Stimulated activated naive B cell treated with anti-CD40 and anti-IgM and Interleukin-4, amounts not matched to agents 10 μg/mL and 1 μg/mL and 100 μg/mL, for 72 hours (primary cell): ENCODE results near the gene TRPT1.
A peak's percentile ranks its signal among the peaks of the same experiment; 100 is the strongest.

Experiments used
- ATAC-seq, 2 donors: fragments of 150-1000 bp; cut with Tn5 transposase; replicated peaks; 2 replicates each; pipeline ENCODE4 v1.10.0; 2021; ENCODE audit warnings: moderate library complexity in 1 of 2
- DNase-seq: peaks from one replicate; pipeline ENCODE4 v3.0.0; 2021
- H3K27ac Mint-ChIP-seq: one replicate; pipeline ENCODE4 v1.8.0; 2022; ENCODE audit warnings: mild to moderate bottlenecking, mixed read lengths
- H3K27me3 Mint-ChIP-seq, 2 donors: one replicate each; pipeline ENCODE4 v1.8.0; 2022; ENCODE audit warnings: mixed read lengths in 2 of 2
- H3K36me3 Mint-ChIP-seq, 2 donors: one replicate each; pipeline ENCODE4 v1.8.0; 2022; ENCODE audit warnings: mixed read lengths in 2 of 2, mild to moderate bottlenecking in 1 of 2
- H3K4me1 Mint-ChIP-seq, 2 donors: one replicate each; pipeline ENCODE4 v1.8.0; 2022; ENCODE audit warnings: mixed read lengths in 2 of 2, mild to moderate bottlenecking in 1 of 2
- H3K4me3 Mint-ChIP-seq, 2 donors: one replicate each; pipeline ENCODE4 v1.8.0; 2022; ENCODE audit warnings: mild to moderate bottlenecking in 2 of 2, mixed read lengths in 2 of 2, moderate library complexity in 1 of 2
- H3K9me3 Mint-ChIP-seq, 2 donors: one replicate each; pipeline ENCODE4 v1.8.0; 2022; ENCODE audit warnings: mixed read lengths in 2 of 2, mild to moderate bottlenecking in 1 of 2

TRPT1 gene

DNA sequence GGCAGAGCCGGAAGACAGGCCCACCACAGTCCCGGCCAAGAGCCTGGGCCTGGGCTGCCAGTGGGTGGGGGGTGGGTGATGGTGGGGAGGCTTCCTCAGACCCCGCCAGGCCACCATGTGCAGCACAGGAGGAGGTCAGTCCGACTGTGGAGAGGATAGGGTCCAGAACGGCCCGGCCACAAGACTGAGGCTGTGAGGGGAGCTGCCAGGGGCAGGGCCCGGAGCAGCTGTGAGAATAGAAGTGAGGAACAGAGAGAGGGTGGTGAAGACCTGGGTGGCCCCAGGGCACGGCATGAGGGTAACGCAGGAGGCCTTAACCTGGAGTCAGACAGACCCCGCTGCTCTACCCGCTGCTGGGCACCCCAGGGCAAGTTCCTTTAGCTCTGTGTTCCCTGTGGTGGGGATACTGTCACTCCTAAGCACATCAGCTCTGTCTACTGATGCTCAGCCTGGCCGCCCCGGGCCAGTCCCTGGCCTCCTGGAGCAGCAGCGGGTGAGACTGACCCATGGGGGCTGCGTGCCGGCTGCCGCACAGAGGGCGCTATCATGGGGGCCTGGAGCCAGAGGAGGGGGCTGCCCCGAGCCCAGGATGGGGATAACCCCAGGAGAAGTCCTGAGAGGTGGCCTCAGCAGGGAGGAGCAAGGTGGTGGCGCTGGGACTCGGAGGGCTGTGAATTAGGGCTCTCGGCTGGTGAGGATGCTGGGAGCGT, 17.7 kb downstream of the TRPT1 start:
- Mint-ChIP-seq H3K4me1 (peaks cover 53 to 92% of the 10 kb centered on the region in 2 donors), H3K27me3 (no peaks in the 10 kb centered on the region), H3K27ac (peak overlapping the region; percentile 98), H3K9me3 (no peaks in the 10 kb centered on the region), H3K4me3 (peak overlapping the region; percentile 92 to 95), H3K36me3 (peaks cover 71 to 84% of the 10 kb centered on the region in 2 donors)
- ATAC-seq (peak in 1 of 2 donors; percentile 8), DNase-seq (no peak)

DNA sequence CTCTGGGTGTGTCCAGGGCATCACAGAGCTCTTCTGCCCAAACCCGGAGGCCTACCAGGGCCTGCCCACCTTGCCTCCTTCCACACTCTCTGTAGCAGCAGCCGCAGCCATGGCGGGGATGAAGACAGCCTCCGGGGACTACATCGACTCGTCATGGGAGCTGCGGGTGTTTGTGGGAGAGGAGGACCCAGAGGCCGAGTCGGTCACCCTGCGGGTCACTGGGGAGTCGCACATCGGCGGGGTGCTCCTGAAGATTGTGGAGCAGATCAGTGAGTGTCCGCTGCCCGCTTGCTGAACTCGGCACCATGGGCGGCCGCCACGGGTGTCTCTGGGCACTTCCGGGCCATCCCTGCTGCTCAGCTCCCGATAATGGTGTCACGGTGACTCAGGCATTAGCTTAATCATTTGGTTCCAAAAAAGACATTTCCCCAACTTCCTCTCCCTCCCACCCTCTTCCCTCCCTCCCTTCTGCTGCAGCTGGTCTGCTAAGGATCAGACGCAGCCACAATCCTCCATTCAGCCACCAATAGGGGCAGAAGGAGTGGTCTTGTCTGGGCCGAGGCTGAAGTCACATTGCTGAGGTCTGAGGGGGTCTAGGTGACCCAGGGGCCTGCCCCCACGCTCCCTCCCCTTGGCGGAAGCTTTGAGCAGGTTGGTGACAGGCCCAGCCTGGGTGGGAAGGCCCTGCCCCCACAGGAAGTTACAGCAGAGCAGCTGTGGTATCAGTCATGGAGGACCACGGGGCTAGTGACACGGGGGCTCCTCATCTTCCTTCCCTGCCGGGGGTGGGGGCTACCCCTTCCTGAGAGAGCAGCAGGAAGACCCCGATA, 18.5 kb downstream of the TRPT1 start:
- H3K36me3 Mint-ChIP-seq: peaks cover 71 to 85% of the 10 kb centered on the region in 2 donors
- no peaks in the 10 kb centered on the region for H3K27me3 Mint-ChIP-seq
- peak overlapping the region; percentile 92 to 95 for H3K4me3 Mint-ChIP-seq
- ATAC-seq (peak; percentile 75 to 81), DNase-seq (peak; percentile 77)
- H3K4me1 Mint-ChIP-seq: peaks cover 53 to 88% of the 10 kb centered on the region in 2 donors
- peak overlapping the region; percentile 98 for H3K27ac Mint-ChIP-seq
- no peaks in the 10 kb centered on the region for H3K9me3 Mint-ChIP-seq

DNA sequence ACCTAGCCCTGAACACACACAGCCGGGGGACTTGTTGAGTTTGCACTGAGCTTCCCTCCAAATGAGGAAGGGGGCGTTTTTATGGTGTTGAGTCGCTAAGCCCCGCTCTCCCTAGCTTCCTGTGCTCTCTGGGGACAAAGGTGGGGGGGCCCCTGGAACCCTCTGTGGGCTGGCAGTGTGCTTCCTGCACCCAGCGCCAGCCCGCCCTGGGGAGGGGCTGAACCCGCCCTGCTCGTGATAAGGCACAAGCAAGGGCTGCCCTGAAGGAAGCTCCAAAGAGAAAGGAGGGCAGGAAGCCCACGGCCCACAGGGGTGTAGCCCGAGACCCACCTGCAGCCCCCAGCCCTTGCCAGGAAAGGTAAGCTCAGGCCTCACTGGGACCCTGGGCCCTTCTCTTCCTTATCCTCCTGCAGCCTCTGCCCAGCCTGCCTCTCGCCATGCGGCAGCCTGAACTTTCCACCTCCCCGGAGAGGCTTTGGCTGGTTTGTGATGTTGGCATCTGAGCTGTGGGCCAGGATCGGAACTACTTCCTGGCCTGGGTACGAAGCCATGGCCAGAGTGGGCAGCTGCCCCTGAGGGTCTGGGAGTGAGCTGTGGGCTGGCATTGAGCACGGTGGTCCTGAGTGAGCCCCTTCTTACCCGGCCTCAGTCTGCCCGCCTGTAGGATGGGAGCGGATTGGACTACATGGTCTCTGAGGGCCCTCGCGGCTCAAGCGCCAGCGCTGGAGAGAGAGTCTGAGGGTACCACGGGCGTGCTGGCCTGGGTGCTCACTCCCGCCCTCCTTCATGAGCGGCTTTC, 19.3 kb downstream of the TRPT1 start, which contains the start of gene FERMT3:
Gene FERMT3, plus strand, starts transcription at position 265 of the 799 bp plus-strand sequence. CDS start 644 bp downstream, outside the sequence.
- Mint-ChIP-seq H3K4me1 (peaks cover 45 to 81% of the 10 kb centered on the region in 2 donors), H3K36me3 (peaks cover 63 to 82% of the 10 kb centered on the region in 2 donors), H3K9me3 (no peaks in the 10 kb centered on the region), H3K27me3 (no peaks in the 10 kb centered on the region), H3K27ac (peak within 1 kb of the TSS; percentile 98), H3K4me3 (peak within 1 kb of the TSS; percentile 92 to 95)
- peak; percentile 79 for DNase-seq
- peak; percentile 69 to 70 for ATAC-seq

DNA sequence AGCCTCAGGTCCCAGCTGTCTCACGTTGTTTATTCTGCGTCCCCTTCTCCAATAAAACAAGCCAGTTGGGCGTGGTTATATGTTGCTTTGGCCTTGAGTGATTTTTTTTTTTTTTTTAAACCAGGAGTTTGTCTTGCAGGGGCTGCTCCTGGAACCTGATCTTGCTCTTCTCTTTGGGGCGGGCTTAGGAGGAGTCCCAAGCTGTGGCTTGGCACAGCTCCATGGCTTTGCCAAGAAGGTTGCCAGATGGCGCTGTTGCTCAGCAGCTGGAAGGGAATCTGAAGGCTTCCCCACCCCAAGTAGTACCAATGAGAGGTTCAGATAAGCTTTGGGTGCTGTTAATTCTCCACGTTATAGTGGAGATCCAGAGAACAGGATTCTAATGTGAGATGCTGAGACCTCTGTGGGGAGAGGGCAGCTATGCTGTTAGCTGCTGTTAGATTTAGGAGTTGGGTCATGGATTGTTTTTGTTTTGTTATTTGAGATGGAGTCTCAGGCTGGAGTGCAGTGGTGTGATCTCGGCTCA, 21.5 kb downstream of the TRPT1 start:
- Mint-ChIP-seq H3K4me3 (peak overlapping the region in 1 of 2 donors; percentile 62), H3K4me1 (peaks cover 41 to 64% of the 10 kb centered on the region in 2 donors), H3K27ac (peak overlapping the region; percentile 98), H3K27me3 (no peaks in the 10 kb centered on the region), H3K36me3 (peaks cover 63 to 81% of the 10 kb centered on the region in 2 donors), H3K9me3 (no peaks in the 10 kb centered on the region)
- peak; percentile 22 to 35 for ATAC-seq
- peak; percentile 66 for DNase-seq

DNA sequence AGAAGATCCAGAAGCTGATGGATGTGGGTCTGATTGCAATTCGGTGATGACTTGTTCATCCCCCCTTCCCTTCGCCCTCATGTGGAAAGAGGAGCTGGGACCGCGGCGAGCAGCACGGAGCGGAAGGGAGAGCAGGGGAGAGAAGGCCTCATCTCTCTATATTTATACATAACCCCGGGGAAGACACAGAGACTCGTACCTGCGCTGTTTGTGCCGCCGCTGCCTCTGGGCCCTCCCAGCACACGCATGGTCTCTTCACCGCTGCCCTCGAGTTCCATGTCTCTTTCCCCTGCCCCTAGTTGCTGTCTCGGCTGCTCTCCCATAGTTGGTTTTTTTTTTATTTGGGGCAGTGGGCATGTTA, 21.9 kb downstream of the TRPT1 start:
- H3K4me1 Mint-ChIP-seq: peaks cover 38 to 59% of the 10 kb centered on the region in 2 donors
- DNase-seq: no peak
- peaks cover 60 to 77% of the 10 kb centered on the region in 2 donors for H3K36me3 Mint-ChIP-seq

DNA sequence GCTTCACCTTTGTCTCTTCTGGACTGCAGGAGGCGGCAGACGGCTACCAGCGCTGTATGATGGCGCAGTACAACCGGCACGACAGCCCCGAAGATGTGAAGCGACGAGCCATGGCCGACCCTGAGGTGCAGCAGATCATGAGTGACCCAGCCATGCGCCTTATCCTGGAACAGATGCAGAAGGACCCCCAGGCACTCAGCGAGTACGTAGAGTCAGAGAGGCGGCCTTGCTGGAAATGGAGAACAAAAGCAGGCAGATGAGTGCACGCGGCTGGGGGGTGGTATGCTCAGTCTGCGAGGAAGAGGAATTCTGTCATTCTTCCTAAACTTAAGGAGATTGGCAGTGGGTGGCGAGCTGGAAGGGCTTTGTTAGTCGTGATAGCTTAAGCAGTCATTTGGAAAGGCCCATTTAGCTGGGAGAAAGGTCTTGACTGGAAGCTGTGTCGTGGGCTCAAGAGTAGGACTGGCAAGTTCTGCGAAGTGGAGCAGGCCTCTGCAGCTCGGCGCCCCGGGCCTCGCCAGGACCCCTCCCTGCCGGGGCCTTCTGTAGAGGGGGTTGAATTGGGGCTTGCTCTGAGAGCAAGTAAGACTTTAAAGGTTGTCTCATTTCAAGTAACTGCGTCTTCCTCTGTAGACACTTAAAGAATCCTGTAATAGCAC, 22.4 kb downstream of the TRPT1 start:
- no peaks in the 10 kb centered on the region for H3K9me3 Mint-ChIP-seq
- peaks cover 56 to 72% of the 10 kb centered on the region in 2 donors for H3K36me3 Mint-ChIP-seq
- no peak overlapping the region for H3K27ac Mint-ChIP-seq
- no peak overlapping the region for H3K4me3 Mint-ChIP-seq
- DNase-seq (no peak), ATAC-seq (no peak)
- peaks cover 34 to 54% of the 10 kb centered on the region in 2 donors for H3K4me1 Mint-ChIP-seq
- H3K27me3 Mint-ChIP-seq: no peaks in the 10 kb centered on the region

More for the DNA sequence above, 21.9 kb downstream of the TRPT1 start:
- peak overlapping the region in 1 of 2 donors; percentile 23 for H3K4me3 Mint-ChIP-seq
- ATAC-seq: no peak
- H3K27ac Mint-ChIP-seq: peak overlapping the region; percentile 98
- no peaks in the 10 kb centered on the region for H3K27me3 Mint-ChIP-seq
- no peaks in the 10 kb centered on the region for H3K9me3 Mint-ChIP-seq

DNA sequence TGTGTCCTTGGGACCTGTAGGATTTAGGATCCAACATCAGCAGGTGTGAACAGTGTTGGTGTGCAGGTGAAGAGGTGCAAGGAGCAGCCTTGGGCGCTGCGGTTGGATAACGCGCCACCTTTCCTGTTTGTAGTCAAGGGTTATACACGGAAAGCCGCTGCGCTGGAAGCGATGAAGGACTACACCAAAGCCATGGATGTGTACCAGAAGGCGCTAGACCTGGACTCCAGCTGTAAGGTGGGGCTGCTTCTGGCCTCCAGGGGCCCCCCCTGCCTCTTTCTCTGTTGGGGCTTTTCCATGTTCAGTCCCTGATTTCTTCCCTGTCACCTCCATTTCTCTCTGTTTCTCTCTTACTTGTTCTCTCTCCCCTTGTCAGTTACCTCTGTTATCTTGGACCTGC, 23.0 kb downstream of the TRPT1 start:
- Mint-ChIP-seq H3K36me3 (peaks cover 51 to 67% of the 10 kb centered on the region in 2 donors), H3K4me1 (peaks cover 30 to 49% of the 10 kb centered on the region in 2 donors), H3K9me3 (no peaks in the 10 kb centered on the region), H3K4me3 (no peak overlapping the region), H3K27me3 (no peaks in the 10 kb centered on the region), H3K27ac (no peak overlapping the region)
- DNase-seq (no peak), ATAC-seq (no peak)

DNA sequence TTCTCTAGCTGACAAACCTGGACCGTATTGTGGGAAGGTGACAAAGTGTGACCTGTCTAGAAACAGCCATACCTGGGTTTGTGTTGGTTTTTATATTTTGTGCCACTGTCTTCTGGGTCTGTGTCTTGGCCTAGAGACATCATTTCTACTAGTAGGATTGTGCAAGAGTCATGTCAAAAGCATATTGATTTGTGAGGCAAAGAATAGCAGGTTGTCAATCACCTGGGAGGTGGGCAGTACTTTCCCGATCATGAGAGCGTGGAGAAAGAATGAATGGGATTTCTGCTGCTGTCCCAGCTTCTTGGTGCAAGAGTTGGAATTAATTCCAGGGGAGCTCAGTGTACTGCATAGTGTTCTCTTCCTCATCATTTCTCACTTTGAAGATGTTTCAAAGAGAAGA, 24.4 kb downstream of the TRPT1 start:
- no peak overlapping the region for H3K4me3 Mint-ChIP-seq
- no peaks in the 10 kb centered on the region for H3K27me3 Mint-ChIP-seq
- no peak for ATAC-seq
- peaks cover 43 to 61% of the 10 kb centered on the region in 2 donors for H3K36me3 Mint-ChIP-seq
- no peak overlapping the region for H3K27ac Mint-ChIP-seq
- no peaks in the 10 kb centered on the region for H3K9me3 Mint-ChIP-seq
- DNase-seq: no peak
- peaks cover 29 to 42% of the 10 kb centered on the region in 2 donors for H3K4me1 Mint-ChIP-seq

DNA sequence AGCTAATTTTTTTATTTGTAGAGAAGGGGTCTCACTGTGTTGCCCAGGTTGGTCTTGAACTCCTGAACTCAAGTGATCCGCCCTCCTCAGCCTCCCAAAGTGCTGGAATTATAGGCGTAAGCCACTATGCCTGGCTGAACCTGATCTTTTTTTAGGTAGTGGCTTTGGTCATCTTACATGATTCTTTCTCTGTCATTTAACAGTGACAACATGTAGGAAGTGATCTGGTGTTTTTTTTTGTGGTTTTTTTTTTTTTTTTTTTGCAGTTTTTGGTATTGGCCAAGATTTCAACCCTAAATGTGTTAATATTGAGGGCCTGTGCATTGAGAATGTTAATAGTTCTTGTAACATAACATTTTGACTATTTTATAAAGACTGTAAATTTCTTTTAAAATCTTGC, 27.5 kb downstream of the TRPT1 start:
- Mint-ChIP-seq H3K4me1 (peaks cover 10 to 12% of the 10 kb centered on the region in 2 donors), H3K27me3 (no peaks in the 10 kb centered on the region), H3K27ac (no peak overlapping the region), H3K9me3 (no peaks in the 10 kb centered on the region), H3K4me3 (no peak overlapping the region), H3K36me3 (peaks cover 31 to 55% of the 10 kb centered on the region in 2 donors)
- ATAC-seq (no peak), DNase-seq (no peak)

DNA sequence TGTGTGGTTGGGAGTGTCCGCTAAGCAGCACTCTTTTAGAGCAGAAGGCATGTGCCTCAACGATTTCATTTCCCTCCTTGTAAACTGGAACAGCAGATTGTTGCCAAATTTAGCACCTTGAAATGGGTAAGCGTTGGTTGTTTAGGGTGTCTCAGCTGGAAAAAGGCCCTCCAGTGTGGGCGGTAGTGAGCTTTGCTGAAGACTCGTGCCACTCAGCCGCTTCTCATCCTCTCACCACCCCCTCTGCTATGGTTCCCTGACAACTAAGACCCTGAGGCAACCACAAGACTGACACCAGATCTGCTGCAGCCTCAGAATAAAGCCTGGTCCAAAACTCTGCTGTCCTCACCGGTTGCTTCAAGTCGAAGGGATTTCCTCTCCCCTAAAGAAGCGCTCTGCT, 29.4 kb downstream of the TRPT1 start:
- Mint-ChIP-seq H3K36me3 (peaks cover 30 to 48% of the 10 kb centered on the region in 2 donors), H3K27me3 (no peaks in the 10 kb centered on the region), H3K4me3 (no peak overlapping the region), H3K9me3 (no peaks in the 10 kb centered on the region), H3K4me1 (peaks cover 4 to 6% of the 10 kb centered on the region in 2 donors), H3K27ac (peak overlapping the region; percentile 71)
- DNase-seq (no peak), ATAC-seq (no peak)

DNA sequence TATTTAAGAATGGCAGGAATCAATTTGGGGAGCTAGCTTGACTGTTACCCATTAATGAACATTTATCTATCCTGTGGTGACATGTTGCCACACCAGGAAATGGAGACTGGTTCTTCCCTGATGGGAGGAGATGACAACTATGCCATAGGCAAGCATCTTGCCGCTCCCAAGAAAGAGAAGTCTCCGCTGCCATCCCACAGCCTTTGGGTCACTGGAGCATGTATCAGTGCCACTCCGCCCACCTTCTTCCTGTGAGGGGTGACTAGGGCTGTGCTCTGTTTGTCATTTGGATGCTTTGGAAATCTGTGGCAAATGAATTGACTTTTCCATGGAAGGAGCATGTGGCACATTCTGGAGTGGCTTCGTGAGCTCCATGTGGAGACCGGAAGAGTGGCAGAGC, 33.6 kb downstream of the TRPT1 start:
- Mint-ChIP-seq H3K9me3 (no peaks in the 10 kb centered on the region), H3K4me3 (no peak overlapping the region), H3K4me1 (peaks cover 4 to 16% of the 10 kb centered on the region in 2 donors), H3K36me3 (peaks cover 23 to 37% of the 10 kb centered on the region in 2 donors), H3K27me3 (no peaks in the 10 kb centered on the region), H3K27ac (no peak overlapping the region)
- ATAC-seq: no peak
- DNase-seq: no peak

DNA sequence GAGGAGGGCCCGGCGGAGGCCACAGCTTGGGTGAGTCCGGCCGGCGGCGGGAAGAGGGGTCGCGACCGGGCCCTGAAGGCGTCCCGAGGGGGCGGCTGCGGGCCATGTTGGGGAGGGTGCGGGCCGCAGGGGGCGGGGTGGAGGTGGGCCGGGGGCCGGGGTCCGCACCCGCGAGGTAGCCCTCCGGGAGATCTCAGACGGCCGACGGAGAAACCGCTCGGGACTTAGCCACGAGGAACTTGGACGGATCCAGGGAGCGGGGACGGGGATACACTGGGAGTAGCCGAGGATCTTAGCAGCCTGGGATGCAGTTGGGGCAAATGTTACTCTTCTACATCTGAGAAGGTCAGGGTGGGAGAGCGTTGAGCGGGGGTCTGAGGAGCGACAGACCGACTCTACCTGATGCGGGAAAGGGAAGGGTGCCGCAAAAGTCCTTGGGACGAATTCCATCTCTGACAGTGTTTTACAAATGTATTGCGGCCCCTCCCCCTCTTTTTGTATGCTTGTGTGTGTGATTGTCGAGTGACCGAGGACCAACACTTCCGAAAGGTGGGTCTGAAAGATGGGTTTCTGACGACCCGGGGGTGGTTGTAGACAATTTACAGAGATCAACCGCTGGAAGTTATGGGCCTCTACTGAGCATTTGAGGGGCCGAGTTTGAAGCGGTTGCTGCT, 39.4 kb downstream of the TRPT1 start:
- Mint-ChIP-seq H3K4me3 (no peak overlapping the region), H3K36me3 (peaks cover 6 to 13% of the 10 kb centered on the region in 2 donors)

More for the DNA sequence above, 39.4 kb downstream of the TRPT1 start:
- ATAC-seq (no peak), DNase-seq (no peak)
- Mint-ChIP-seq H3K27ac (no peak overlapping the region), H3K9me3 (no peaks in the 10 kb centered on the region), H3K4me1 (peaks cover 17 to 45% of the 10 kb centered on the region in 2 donors), H3K27me3 (no peaks in the 10 kb centered on the region)
